ENCODE data around the gene JARID2. TPM values are rescaled to one million over a fixed set of nuclear protein-coding genes. Genes with fewer than 3 reads are reported as not detected.

The JARID2 gene
- total RNA-seq, 4 donors from 2014 or later: 12.1 to 33.8 (median 17.0) TPM

DNA sequence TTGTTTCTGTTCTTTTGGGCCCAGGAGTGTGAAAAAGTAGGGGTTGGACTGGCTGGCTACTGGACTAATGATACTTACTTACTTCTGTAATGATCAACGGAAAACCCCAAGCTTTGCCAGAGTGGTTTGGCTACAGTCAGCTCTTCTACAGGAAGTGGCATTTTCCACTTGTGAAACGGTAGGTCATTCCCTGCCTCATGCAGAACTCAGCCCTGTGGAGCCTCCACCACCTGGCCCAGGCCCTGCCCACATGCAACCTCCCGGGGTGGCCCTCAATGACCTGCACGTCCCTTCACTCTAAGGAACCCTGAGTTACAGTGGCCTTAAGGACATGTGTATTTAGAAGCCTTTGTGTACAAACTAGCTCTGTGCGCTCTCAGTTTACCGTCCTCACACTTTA, 276.6 kb downstream of the JARID2 start:
- H3K9me3 ChIP-seq: no peaks in the 10 kb centered on the region
- H3K27me3 ChIP-seq: no peaks in the 10 kb centered on the region
- no peak overlapping the region for H3K4me3 ChIP-seq
- H3K4me1 ChIP-seq: no peaks in the 10 kb centered on the region
- peak overlapping the region in 2 of 4 donors; percentile 21 to 30 for H3K27ac ChIP-seq
- no peak for DNase-seq
- TF ChIP-seq, protein P1, sequence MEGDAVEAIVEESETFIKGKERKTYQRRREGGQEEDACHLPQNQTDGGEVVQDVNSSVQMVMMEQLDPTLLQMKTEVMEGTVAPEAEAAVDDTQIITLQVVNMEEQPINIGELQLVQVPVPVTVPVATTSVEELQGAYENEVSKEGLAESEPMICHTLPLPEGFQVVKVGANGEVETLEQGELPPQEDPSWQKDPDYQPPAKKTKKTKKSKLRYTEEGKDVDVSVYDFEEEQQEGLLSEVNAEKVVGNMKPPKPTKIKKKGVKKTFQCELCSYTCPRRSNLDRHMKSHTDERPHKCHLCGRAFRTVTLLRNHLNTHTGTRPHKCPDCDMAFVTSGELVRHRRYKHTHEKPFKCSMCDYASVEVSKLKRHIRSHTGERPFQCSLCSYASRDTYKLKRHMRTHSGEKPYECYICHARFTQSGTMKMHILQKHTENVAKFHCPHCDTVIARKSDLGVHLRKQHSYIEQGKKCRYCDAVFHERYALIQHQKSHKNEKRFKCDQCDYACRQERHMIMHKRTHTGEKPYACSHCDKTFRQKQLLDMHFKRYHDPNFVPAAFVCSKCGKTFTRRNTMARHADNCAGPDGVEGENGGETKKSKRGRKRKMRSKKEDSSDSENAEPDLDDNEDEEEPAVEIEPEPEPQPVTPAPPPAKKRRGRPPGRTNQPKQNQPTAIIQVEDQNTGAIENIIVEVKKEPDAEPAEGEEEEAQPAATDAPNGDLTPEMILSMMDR (IDR thresholded peaks at IDR 0.05): no peak
- TF ChIP-seq POLR2A (IDR thresholded peaks at IDR 0.05): no peak
- peaks cover 0 to 61% (median 0%) of the 10 kb centered on the region in 3 donors for H3K36me3 ChIP-seq

DNA sequence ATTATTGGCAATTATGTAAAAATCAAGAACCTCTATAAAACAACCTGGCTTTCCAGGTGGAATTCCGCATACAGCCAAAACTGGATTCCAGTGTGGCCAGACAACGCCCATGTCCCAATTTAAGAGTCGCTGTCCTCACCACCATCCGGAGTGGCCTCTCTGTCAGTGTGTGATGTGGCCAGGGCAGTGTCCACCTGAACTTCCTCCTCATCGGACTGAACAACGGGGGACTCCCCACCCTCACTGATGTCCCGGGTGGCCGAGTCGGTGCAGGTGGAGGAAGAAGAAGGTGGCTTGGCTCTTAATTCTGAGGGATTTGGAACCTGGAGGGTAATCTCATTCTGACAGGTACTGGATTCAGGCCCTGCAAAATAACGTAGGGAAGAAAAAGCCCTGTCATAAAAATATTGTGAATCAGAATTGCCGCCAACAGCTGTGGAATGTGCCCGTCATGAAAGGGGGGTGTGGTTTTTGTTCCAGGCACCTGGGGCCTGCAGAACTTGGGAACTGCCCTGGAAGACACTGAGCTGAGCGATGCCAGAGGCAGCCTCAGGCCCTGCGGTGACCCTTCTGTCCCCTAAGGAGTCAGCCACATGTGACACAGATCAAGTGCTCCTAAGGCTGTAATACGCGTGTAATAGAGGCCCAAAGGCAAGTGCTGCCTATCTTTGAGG, 277.1 kb downstream of the JARID2 start:
- H3K27me3 ChIP-seq: no peaks in the 10 kb centered on the region
- no peak overlapping the region for H3K4me3 ChIP-seq
- no peak for DNase-seq
- no peaks in the 10 kb centered on the region for H3K9me3 ChIP-seq
- TF ChIP-seq, protein P1 (IDR thresholded peaks at IDR 0.05): no peak
- H3K27ac ChIP-seq: no peak overlapping the region
- no peaks in the 10 kb centered on the region for H3K4me1 ChIP-seq
- peaks cover 0 to 58% (median 0%) of the 10 kb centered on the region in 3 donors for H3K36me3 ChIP-seq

- peak in 1 of 3 donors; percentile 5 for DNase-seq
- H3K9me3 ChIP-seq: no peaks in the 10 kb centered on the region
- no peak for TF ChIP-seq POLR2A (IDR thresholded peaks at IDR 0.05)
- TF ChIP-seq, protein P1 (IDR thresholded peaks at IDR 0.05): no peak
- H3K27me3 ChIP-seq: no peaks in the 10 kb centered on the region
- no peaks in the 10 kb centered on the region for H3K4me1 ChIP-seq
- no peak overlapping the region for H3K27ac ChIP-seq
- no peak overlapping the region for H3K4me3 ChIP-seq
- peaks cover 0 to 57% (median 0%) of the 10 kb centered on the region in 3 donors for H3K36me3 ChIP-seq
These were observed 278.1 kb downstream of the JARID2 start for GRCh38 chr6:15523679-15524630.

DNA sequence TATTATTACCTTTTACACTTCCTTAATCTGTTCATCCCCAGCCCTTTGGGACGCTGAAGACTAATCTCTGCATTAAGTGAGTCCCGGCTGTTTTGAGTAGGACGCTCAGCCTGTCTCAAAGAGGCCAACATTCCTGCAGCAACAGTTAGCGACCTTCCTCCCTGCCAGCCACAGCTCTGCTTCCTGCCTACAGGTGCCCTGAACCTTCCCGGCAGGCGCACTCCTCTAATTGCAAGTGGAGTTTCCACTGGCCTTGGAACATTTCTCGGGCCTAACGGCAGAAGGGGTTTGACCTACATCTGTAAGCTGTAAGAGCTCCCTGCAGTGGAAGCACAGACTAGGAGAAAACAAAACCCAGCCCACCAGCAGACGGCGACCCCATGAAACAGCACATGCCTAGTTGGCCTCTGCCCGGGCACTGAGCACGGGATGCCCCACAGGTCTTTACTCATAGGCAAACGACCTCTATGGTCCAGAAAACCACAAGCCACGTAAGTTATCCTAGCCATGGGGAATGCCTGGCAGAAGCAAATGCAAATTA, 279.1 kb downstream of the JARID2 start:
- Histone ChIP-seq H3K27me3 (no peaks in the 10 kb centered on the region), H3K36me3 (peaks cover 0 to 49% (median 0%) of the 10 kb centered on the region in 3 donors), H3K4me1 (no peaks in the 10 kb centered on the region), H3K9me3 (no peaks in the 10 kb centered on the region), H3K4me3 (no peak overlapping the region), H3K27ac (no peak overlapping the region)
- TF ChIP-seq, protein P1 (IDR thresholded peaks at IDR 0.05): no peak
- no peak for TF ChIP-seq POLR2A (IDR thresholded peaks at IDR 0.05)
- peak in 1 of 3 donors; percentile 3 for DNase-seq

DNA sequence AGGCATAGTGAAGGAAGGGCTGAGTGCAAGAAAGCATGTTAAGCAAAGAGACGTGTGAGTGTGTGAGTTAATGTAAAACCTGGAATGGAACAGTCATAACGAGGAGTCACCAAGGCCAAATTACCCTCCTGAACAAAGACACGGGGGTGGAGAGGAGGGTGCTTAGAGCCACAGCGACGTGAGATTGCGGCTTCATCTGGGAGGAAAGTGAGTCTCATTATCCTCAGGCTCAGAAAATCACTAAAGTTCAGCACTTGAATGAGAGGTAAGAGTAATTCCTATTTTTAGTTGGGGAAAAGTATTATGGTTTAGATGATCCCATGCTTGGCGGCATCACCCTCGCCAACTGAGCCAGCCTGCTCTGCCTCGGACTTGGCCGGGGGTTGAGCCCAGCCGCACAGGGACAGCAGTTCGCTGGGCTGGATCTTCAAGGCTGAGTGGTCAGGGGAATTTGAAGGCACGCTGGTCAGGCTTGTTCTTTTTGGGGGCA, 280.4 kb downstream of the JARID2 start:
- Histone ChIP-seq H3K4me1 (no peaks in the 10 kb centered on the region), H3K36me3 (peaks cover 0 to 42% (median 0%) of the 10 kb centered on the region in 3 donors), H3K27me3 (no peaks in the 10 kb centered on the region), H3K27ac (no peak overlapping the region), H3K4me3 (no peak overlapping the region), H3K9me3 (no peaks in the 10 kb centered on the region)
- TF ChIP-seq POLR2A (IDR thresholded peaks at IDR 0.05): no peak
- TF ChIP-seq, protein P1 (IDR thresholded peaks at IDR 0.05): no peak
- DNase-seq: no peak

Measured in Peyer's patch (tissue), 4 donors.